SK-MEL-5 (cell line): ENCODE measurements around the gene IL1RAPL2. TPM values are rescaled to one million over a fixed set of nuclear protein-coding genes. Genes with fewer than 3 reads are reported as not detected.
A peak's percentile ranks its signal among the peaks of the same experiment; 100 is the strongest.

Source experiments
- DNase-seq: peaks from one replicate; pipeline ENCODE4 v3.0.0-alpha.2; 2016; ENCODE audit warnings: low read depth, low spot score
- in situ Hi-C: cut with HindIII; loops from 2 replicates; pipeline ENCODE4 v1.10.0; 2016; ENCODE audit warnings: low sequenced_read_pairs, high pct_unique_total_duplicates, low pct_unique_long_range_greater_than_20kb
- total RNA-seq: library from RNA; depleted of rRNA; stranded (reverse); fragments of >200 nt; shearing (Covaris generic); gene quantifications from 2 replicates; pipeline ENCODE4 v1.2.3, GENCODE V29; 2014

Gene IL1RAPL2
- total RNA-seq, 1 experiment from 2014 or later = not detected

DNA sequence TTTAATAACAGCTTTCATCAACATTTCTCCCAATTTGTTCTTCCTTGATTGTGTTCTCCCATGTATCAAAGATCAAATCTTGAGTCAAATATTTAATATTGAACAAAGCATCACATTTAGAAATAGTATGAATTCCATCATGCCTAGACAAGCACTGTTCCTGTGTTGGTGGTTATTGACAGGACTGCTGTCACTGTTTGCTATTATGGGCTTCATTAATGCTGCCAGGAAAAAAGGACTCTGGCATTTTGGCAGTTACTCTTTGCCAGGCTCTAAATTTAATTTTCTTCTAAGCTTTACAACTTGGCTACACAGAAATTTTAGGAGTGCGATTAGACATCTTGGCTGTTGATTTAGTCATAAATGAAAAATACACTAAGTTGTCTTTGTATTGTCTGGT, 960.4 kb downstream of the IL1RAPL2 start:
- in situ Hi-C loops = no loop called here
- no peak for DNase-seq

GRCh38 chrX:105527759-105528158, 961.8 kb downstream of the IL1RAPL2 start:
- no peak for DNase-seq
- in situ Hi-C loops = no loop called here

- no peak for DNase-seq
- in situ Hi-C loops = no loop called here
Observed at GRCh38 chrX:105533951-105534350, 968.0 kb downstream of the IL1RAPL2 start.

- in situ Hi-C loops = no loop called here
- peak; percentile 37 for DNase-seq
Observed at GRCh38 chrX:105543283-105543682, 977.3 kb downstream of the IL1RAPL2 start.

DNA sequence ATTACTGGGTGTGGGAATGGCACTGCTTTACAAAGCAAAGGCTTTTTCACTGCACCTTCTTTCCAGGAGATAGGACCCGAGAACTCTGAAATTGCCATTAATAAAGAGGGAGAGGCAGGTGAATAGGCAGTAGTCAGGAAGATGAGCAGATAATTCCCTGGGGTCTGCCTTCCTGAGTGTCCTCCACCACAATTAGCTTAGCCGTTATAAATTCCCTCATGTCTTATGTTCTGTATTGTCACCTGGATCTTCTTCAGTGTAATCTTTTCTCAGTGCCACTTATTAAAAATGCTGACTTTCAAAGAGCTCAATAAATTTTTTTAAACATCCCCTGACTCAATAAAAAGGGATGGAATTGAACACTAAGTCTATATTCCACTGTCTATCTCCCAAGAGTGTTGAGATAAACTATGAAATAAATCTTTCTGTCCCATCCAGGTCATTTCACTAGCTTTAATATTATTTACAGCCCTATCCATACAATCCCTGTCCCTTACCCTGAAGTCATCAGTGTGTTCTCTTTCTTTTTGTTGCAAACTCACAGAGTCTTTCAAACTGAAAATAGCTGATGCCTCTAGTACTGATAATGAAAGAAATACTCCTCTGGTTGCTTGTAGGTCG, 984.2 kb downstream of the IL1RAPL2 start:
- in situ Hi-C loops = no loop called here
- no peak for DNase-seq

DNA sequence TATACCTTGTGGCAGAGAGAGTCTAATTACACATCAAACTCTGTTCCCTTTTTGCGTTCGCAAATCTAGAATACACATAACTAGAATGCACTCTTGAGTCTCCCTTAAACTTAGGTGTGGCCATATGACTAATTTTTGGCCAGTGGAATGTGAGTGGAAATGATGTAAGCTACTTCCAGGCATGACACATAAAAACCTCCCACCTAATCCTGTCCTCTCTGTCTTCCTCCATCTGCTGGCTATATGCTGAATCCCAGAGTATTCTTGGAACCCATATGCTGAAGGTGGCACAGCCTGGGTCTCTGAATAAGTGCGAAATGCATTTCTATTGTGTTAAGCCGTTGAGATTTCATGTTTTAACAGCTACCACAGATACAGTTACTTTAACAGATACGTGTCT, 986.4 kb downstream of the IL1RAPL2 start:
- in situ Hi-C loops = no loop called here
- DNase-seq = no peak

- in situ Hi-C loops = no loop called here
Observed at GRCh38 chrX:105553118-105553517, 987.1 kb downstream of the IL1RAPL2 start.

DNA sequence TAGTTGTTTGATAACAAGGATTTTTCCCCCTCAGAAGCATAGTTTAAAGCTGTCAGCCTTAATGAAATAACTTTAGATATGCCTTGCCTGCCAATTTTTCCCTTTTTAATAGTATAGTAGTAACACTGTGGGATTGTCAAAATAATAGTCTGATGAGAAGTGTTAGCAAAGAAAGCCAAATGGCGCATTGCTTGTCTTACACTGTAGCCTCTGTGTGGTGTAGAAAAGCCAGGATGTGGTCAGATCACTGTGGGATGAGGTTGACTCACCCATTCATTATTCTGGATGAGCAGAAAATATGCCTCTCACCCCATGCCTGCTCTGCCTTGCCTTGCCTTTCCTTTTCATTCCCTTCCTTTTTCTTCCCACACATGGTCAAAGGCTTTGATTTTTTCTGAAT, 998.5 kb downstream of the IL1RAPL2 start:
- in situ Hi-C loops = no loop called here
- DNase-seq = peak; percentile 88

More at GRCh38 chrX:105553118-105553517, 987.1 kb downstream of the IL1RAPL2 start:
- no peak for DNase-seq

DNA sequence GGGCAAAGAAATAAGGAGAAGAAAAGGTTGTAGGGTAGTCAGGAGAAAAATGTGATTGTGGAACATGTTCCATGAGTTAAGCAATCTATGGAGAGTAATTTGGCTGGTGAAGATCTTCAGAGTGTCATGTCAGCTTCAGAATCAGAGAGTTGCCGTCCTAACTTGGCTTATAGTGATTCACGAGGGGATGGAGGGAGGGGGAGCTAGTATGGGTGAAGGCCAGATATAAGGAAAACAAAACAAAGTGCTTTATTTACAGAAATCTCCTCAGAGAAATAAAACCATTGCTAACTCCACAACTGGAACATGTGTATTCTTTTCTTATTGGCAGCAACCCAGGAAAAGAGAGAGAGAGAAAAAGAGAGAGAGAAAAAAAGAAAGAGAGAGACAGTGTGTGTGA, 999.9 kb downstream of the IL1RAPL2 start:
- DNase-seq = no peak
- in situ Hi-C loops = no loop called here

- in situ Hi-C loops = no loop called here
- no peak for DNase-seq
Observed at GRCh38 chrX:105567082-105567481, 1001.1 kb downstream of the IL1RAPL2 start.

- in situ Hi-C loops = no loop called here
- no peak for DNase-seq
Observed at GRCh38 chrX:105608745-105609144, 1042.7 kb downstream of the IL1RAPL2 start.

DNA sequence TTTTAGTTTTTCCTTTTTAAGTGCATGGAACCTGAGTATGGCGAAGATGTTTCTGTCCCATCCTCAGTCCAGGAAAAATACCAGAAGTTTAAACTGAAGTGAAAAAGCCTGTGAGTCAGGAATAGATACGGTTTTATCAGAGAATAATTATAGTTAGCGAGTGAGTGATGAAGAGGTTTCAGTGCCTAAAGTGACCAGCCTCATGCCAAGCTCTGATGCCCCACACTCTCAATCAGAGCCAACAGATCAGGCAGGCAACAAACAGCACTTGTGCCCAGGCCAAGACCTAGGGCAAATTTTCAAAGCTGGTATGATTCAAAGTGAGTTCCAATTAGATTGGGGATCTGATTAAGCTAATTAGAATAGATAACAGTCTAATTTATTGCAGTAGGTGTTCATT, 1043.5 kb downstream of the IL1RAPL2 start:
- in situ Hi-C loops = no loop called here
- no peak for DNase-seq

- DNase-seq = no peak
- in situ Hi-C loops = no loop called here
Observed at GRCh38 chrX:105610411-105610810, 1044.4 kb downstream of the IL1RAPL2 start.

DNA sequence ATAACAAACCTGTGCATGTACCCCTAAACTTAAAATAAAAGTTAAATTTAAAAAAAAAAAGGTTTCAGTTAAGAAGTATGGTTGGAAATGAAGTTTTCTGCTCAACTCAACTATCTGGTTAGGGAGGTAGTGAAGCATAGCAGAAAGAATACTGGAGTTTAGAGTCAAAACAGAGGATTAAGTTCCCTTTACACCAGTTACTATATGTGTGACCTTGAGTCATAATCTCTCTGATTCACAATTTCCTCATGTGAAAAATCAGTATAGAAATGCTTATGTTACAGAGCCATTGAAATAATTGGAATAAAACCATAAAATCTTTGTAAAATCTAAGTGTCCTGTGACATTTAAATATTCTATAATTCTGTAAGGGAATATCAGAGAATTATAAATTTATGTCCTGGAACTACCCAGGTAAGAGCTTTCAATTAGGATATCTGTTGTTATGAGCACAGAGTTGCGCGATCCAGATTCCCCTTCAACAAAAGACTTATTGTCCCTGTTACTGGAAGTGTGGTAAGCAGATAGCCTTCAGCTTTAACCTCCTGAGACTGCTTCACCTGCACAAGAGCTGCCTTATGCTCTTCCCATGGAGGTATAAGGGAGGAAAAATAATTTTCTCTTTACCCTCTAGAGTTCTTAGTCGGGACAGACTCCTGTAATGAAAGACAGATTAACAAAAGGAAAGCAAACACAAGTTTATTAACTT, 1052.5 kb downstream of the IL1RAPL2 start:
- in situ Hi-C loops = no loop called here
- peak; percentile 75 for DNase-seq

DNA sequence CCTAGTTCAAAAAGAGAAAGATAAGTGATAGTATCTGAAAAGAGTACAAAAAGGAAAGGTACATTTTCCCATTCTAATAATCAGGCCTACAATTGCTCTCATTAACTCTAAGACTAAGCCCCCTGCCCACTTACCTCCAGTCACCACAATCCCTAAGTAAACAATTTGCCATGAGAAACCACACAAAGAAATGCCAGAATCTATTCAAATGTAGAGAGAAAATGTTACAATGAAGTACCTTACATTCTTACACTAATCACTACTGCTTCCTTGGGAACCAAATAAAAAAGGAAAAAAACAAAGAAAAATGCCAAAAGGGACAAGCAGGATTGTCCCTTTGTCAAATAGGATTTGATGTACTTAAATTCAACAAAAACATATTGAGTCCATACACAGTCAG, 1068.2 kb downstream of the IL1RAPL2 start:
- DNase-seq = no peak
- in situ Hi-C loops = no loop called here

DNA sequence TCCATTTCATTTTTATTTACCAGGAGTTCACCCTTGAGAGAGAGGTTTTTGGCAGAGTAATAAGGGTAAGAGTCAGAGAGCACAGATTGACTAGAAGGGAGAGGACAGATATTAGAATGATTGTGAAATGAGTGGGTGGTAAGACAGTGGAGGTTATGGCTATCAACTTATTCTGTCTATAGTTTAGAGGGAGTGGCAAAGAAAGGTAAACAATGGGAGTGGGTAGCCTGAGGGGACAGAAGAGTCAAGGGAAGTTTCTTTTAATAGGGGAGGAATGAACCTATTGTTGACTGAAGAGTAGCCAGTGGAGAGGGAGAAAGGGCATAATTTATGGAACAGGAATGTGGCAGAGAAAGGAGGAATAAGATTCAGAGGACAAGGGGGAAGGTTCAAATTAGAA, 1069.8 kb downstream of the IL1RAPL2 start:
- in situ Hi-C loops = no loop called here

DNA sequence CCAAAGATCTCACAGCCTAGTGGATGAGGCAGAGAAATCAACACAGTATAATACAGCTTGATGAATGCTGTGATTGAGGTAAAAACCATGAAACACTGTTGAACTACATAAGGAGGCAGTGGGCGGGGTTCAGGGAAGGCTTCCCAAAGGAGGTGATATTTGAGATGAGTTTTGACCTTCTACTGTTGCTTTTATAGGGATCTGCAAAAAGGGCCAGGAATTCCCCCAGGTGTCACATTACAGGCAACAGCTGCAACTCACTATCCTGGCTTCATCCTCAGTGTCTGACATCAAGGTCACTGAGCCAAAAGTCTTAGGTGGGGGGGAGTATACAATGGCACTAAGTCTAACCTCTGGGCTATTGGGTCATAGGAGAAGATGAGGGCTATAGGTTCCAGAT, 1070.7 kb downstream of the IL1RAPL2 start:
- in situ Hi-C loops = no loop called here
- DNase-seq = peak; percentile 9

More for the DNA sequence above, 1069.8 kb downstream of the IL1RAPL2 start:
- DNase-seq = no peak

- DNase-seq = no peak
- in situ Hi-C loops = no loop called here
Observed at GRCh38 chrX:105645667-105646357, 1079.8 kb downstream of the IL1RAPL2 start.
